ENCODE data around the gene USP3.

DNA sequence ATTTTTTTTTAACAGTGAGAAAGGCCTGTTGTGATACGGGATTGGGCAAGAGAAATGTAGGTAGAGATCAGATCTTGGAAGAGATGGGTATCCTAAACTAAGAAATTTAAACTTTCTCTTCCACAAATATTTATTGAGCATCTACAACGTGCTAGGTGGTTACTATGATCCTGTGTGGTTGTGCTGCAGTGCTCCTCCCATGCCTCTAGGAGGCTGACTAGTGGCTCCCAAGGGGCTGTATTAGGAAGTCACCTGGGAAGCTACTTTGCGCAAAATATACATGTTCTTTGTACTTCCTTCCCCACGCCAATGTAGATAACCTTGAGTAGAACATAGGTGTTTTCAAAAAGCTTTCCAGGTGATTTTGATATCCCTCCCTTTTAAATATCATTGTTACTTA lies 27.2 kb downstream of the USP3 start:
- no peak for TF ChIP-seq ZNF350 (CRISPR knock-in tag; IDR thresholded peaks at IDR 0.05; ENCODE audit: borderline replicate concordance, low read depth)
- TF ChIP-seq PHB2 (IDR thresholded peaks at IDR 0.05; ENCODE audit: partially characterized antibody): no peak
- TF ChIP-seq, protein P1, sequence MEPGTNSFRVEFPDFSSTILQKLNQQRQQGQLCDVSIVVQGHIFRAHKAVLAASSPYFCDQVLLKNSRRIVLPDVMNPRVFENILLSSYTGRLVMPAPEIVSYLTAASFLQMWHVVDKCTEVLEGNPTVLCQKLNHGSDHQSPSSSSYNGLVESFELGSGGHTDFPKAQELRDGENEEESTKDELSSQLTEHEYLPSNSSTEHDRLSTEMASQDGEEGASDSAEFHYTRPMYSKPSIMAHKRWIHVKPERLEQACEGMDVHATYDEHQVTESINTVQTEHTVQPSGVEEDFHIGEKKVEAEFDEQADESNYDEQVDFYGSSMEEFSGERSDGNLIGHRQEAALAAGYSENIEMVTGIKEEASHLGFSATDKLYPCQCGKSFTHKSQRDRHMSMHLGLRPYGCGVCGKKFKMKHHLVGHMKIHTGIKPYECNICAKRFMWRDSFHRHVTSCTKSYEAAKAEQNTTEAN (CRISPR knock-in tag; conservative IDR thresholded peaks at IDR 0.05): no peak
- TF ChIP-seq TCF7L2 (IDR thresholded peaks at IDR 0.05; ENCODE audit: low read depth, low read length): no peak
- TF ChIP-seq, protein P2, sequence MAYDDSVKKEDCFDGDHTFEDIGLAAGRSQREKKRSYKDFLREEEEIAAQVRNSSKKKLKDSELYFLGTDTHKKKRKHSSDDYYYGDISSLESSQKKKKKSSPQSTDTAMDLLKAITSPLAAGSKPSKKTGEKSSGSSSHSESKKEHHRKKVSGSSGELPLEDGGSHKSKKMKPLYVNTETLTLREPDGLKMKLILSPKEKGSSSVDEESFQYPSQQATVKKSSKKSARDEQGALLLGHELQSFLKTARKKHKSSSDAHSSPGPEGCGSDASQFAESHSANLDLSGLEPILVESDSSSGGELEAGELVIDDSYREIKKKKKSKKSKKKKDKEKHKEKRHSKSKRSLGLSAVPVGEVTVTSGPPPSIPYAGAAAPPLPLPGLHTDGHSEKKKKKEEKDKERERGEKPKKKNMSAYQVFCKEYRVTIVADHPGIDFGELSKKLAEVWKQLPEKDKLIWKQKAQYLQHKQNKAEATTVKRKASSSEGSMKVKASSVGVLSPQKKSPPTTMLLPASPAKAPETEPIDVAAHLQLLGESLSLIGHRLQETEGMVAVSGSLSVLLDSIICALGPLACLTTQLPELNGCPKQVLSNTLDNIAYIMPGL (CRISPR knock-in tag; IDR thresholded peaks at IDR 0.05; ENCODE audit: borderline replicate concordance in 1 of 2, low read depth in 1 of 2): no peak
- no peak for TF ChIP-seq ZNF572 (CRISPR knock-in tag; IDR thresholded peaks at IDR 0.05)
- TF ChIP-seq, protein P3, sequence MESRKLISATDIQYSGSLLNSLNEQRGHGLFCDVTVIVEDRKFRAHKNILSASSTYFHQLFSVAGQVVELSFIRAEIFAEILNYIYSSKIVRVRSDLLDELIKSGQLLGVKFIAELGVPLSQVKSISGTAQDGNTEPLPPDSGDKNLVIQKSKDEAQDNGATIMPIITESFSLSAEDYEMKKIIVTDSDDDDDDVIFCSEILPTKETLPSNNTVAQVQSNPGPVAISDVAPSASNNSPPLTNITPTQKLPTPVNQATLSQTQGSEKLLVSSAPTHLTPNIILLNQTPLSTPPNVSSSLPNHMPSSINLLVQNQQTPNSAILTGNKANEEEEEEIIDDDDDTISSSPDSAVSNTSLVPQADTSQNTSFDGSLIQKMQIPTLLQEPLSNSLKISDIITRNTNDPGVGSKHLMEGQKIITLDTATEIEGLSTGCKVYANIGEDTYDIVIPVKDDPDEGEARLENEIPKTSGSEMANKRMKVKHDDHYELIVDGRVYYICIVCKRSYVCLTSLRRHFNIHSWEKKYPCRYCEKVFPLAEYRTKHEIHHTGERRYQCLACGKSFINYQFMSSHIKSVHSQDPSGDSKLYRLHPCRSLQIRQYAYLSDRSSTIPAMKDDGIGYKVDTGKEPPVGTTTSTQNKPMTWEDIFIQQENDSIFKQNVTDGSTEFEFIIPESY (CRISPR knock-in tag; IDR thresholded peaks at IDR 0.05): no peak

Data from HepG2 (cell line).